Osteocyte (in vitro differentiated cells): Measurements from ENCODE around the gene ARHGEF7. TPM values are rescaled to one million over a fixed set of nuclear protein-coding genes. Genes with fewer than 3 reads are reported as not detected.
A peak's percentile ranks its signal among the peaks of the same experiment; 100 is the strongest.

Experiments used
- DNase-seq: peaks from one replicate; pipeline ENCODE4 v3.0.0; 2021; ENCODE audit warnings: mixed read lengths; ENCODE audit not compliant: unreplicated experiment; ENCODE audit errors: extremely low spot score
- H3K27ac Mint-ChIP-seq: one replicate; pipeline ENCODE4 v1.8.0; 2021; ENCODE audit warnings: mild to moderate bottlenecking, mixed read lengths; ENCODE audit not compliant: unreplicated experiment
- H3K27me3 Mint-ChIP-seq: one replicate; pipeline ENCODE4 v1.8.0; 2021; ENCODE audit warnings: mixed read lengths; ENCODE audit not compliant: unreplicated experiment
- H3K36me3 Mint-ChIP-seq: one replicate; pipeline ENCODE4 v1.8.0; 2021; ENCODE audit warnings: mixed read lengths; ENCODE audit not compliant: unreplicated experiment
- H3K4me1 Mint-ChIP-seq: one replicate; pipeline ENCODE4 v1.8.0; 2021; ENCODE audit warnings: mixed read lengths; ENCODE audit not compliant: unreplicated experiment
- H3K4me3 Mint-ChIP-seq: one replicate; pipeline ENCODE4 v1.8.0; 2021; ENCODE audit warnings: mild to moderate bottlenecking, moderate library complexity, mixed read lengths; ENCODE audit not compliant: unreplicated experiment
- H3K9me3 Mint-ChIP-seq: one replicate; pipeline ENCODE4 v1.8.0; 2021; ENCODE audit warnings: mixed read lengths; ENCODE audit not compliant: unreplicated experiment
- CTCF ChIP-seq: fragments of 200-600 bp; sonication (generic); IDR thresholded peaks from 2 replicates; pipeline ENCODE4 v1.5.0; 2021; ENCODE audit warnings: antibody characterized with exemption, mild to moderate bottlenecking, moderate library complexity
- total RNA-seq: library from RNA; stranded (reverse); gene quantifications from 2 replicates; pipeline ENCODE4 v1.2.1, GENCODE V29; 2021

Gene ARHGEF7
- total RNA-seq, 1 donor from 2014 or later = 125 TPM

GRCh38 chr13:111327730-111328573 is 212.8 kb downstream of the ARHGEF7 start:
- H3K4me1 Mint-ChIP-seq = no peaks in the 10 kb centered on the region
- H3K27ac Mint-ChIP-seq = no peak overlapping the region
- no peak for TF ChIP-seq CTCF
- H3K9me3 Mint-ChIP-seq = peaks cover 4% of the 10 kb centered on the region
- H3K4me3 Mint-ChIP-seq = no peak overlapping the region
- H3K36me3 Mint-ChIP-seq = peaks cover 17% of the 10 kb centered on the region
- H3K27me3 Mint-ChIP-seq = no peaks in the 10 kb centered on the region
- DNase-seq = peak; percentile 75

GRCh38 chr13:111328574-111329410 is 213.7 kb downstream of the ARHGEF7 start:
- Mint-ChIP-seq H3K27ac (no peak overlapping the region), H3K9me3 (peaks cover 9% of the 10 kb centered on the region), H3K4me3 (no peak overlapping the region), H3K4me1 (no peaks in the 10 kb centered on the region), H3K36me3 (peaks cover 18% of the 10 kb centered on the region), H3K27me3 (no peaks in the 10 kb centered on the region)
- no peak for TF ChIP-seq CTCF
- peak; percentile 77 for DNase-seq

- peak; percentile 25 for DNase-seq
- H3K27me3 Mint-ChIP-seq = no peaks in the 10 kb centered on the region
- H3K27ac Mint-ChIP-seq = no peak overlapping the region
- peaks cover 9% of the 10 kb centered on the region for H3K9me3 Mint-ChIP-seq
- TF ChIP-seq CTCF = no peak
- peaks cover 17% of the 10 kb centered on the region for H3K36me3 Mint-ChIP-seq
- no peaks in the 10 kb centered on the region for H3K4me1 Mint-ChIP-seq
- H3K4me3 Mint-ChIP-seq = no peak overlapping the region
Observed at GRCh38 chr13:111329641-111330040, 214.5 kb downstream of the ARHGEF7 start.

- no peak overlapping the region for H3K4me3 Mint-ChIP-seq
- H3K4me1 Mint-ChIP-seq = no peaks in the 10 kb centered on the region
- H3K27ac Mint-ChIP-seq = no peak overlapping the region
- TF ChIP-seq CTCF = no peak
- peak; percentile 60 for DNase-seq
- H3K27me3 Mint-ChIP-seq = no peaks in the 10 kb centered on the region
- peaks cover 20% of the 10 kb centered on the region for H3K36me3 Mint-ChIP-seq
- peaks cover 9% of the 10 kb centered on the region for H3K9me3 Mint-ChIP-seq
Observed at GRCh38 chr13:111330066-111330610, 215.0 kb downstream of the ARHGEF7 start.
